Activated CD4-positive, alpha-beta T cell treated with anti-CD3 and anti-CD28 coated beads, Interleukin-2, amount 10 ng/mL, durations not matched to agents 24 days and 14 days (primary cell): ENCODE measurements around the gene SF1. TPM values are rescaled to one million over a fixed set of nuclear protein-coding genes. Genes with fewer than 3 reads are reported as not detected.

Experiments
- DNase-seq: peaks from one replicate; pipeline ENCODE4 v3.0.0; 2022
- H3K27ac Mint-ChIP-seq: one replicate; pipeline ENCODE4 v1.8.0; 2022; ENCODE audit warnings: mild to moderate bottlenecking, mixed read lengths
- H3K27me3 Mint-ChIP-seq: one replicate; pipeline ENCODE4 v1.8.0; 2022; ENCODE audit warnings: mixed read lengths
- H3K36me3 Mint-ChIP-seq: one replicate; pipeline ENCODE4 v1.8.0; 2022; ENCODE audit warnings: low read depth, mild to moderate bottlenecking, mixed read lengths
- H3K4me1 Mint-ChIP-seq: one replicate; pipeline ENCODE4 v1.8.0; 2021; ENCODE audit warnings: mixed read lengths
- H3K4me3 Mint-ChIP-seq: one replicate; pipeline ENCODE4 v1.8.0; 2022; ENCODE audit warnings: mild to moderate bottlenecking, moderate library complexity, mixed read lengths
- H3K9me3 Mint-ChIP-seq: one replicate; pipeline ENCODE4 v1.8.0; 2021; ENCODE audit warnings: mixed read lengths
- intact Hi-C: fragments of 100-400 bp; cut with micrococcal nuclease; formaldehyde crosslinking; loops from one replicate; pipeline ENCODE4 v1.15.1; 2023
- total RNA-seq: library from RNA; stranded (reverse); gene quantifications from 2 replicates; pipeline ENCODE4 v1.2.3, GENCODE V29; 2022

SF1 gene
- total RNA-seq, 1 donor from 2014 or later, result 525 TPM

GRCh38 chr11:64720167-64720566, 58.2 kb downstream of the SF1 start:
- H3K27ac Mint-ChIP-seq, result no peak overlapping the region
- intact Hi-C loops, result loop anchor here (5.0 kb wide), 1 partner anchor 168 kb away; no protein-coding TSS in a partner anchor
- peaks cover 64% of the 10 kb centered on the region for H3K27me3 Mint-ChIP-seq

GRCh38 chr11:64719406-64719805, 58.9 kb downstream of the SF1 start:
- Mint-ChIP-seq H3K27me3 (peaks cover 72% of the 10 kb centered on the region), H3K9me3 (no peaks in the 10 kb centered on the region), H3K36me3 (no peaks in the 10 kb centered on the region), H3K4me3 (no peak overlapping the region), H3K4me1 (peaks cover 9% of the 10 kb centered on the region), H3K27ac (no peak overlapping the region)
- intact Hi-C loops, result no loop called here
- no peak for DNase-seq

More at GRCh38 chr11:64720167-64720566, 58.2 kb downstream of the SF1 start:
- no peak for DNase-seq
- no peak overlapping the region for H3K4me3 Mint-ChIP-seq
- no peaks in the 10 kb centered on the region for H3K9me3 Mint-ChIP-seq
- peaks cover 13% of the 10 kb centered on the region for H3K4me1 Mint-ChIP-seq
- H3K36me3 Mint-ChIP-seq, result no peaks in the 10 kb centered on the region

- no peaks in the 10 kb centered on the region for H3K36me3 Mint-ChIP-seq
- no peak overlapping the region for H3K4me3 Mint-ChIP-seq
- peaks cover 79% of the 10 kb centered on the region for H3K27me3 Mint-ChIP-seq
- H3K27ac Mint-ChIP-seq, result no peak overlapping the region
- H3K4me1 Mint-ChIP-seq, result peaks cover 4% of the 10 kb centered on the region
- DNase-seq, result no peak
- no peaks in the 10 kb centered on the region for H3K9me3 Mint-ChIP-seq
- intact Hi-C loops, result no loop called here
These were observed 59.6 kb downstream of the SF1 start for GRCh38 chr11:64718780-64719124.

GRCh38 chr11:64718084-64718779, 60.1 kb downstream of the SF1 start:
- Mint-ChIP-seq H3K4me1 (peaks cover 2% of the 10 kb centered on the region), H3K27ac (no peak overlapping the region), H3K4me3 (no peak overlapping the region), H3K9me3 (no peaks in the 10 kb centered on the region), H3K27me3 (peaks cover 79% of the 10 kb centered on the region), H3K36me3 (no peaks in the 10 kb centered on the region)
- intact Hi-C loops, result no loop called here
- no peak for DNase-seq

GRCh38 chr11:64717268-64717578, 61.1 kb downstream of the SF1 start:
- Mint-ChIP-seq H3K27me3 (peaks cover 78% of the 10 kb centered on the region), H3K4me1 (no peaks in the 10 kb centered on the region), H3K4me3 (no peak overlapping the region), H3K27ac (no peak overlapping the region), H3K9me3 (no peaks in the 10 kb centered on the region), H3K36me3 (no peaks in the 10 kb centered on the region)
- no peak for DNase-seq
- intact Hi-C loops, result no loop called here

GRCh38 chr11:64716473-64717267, 61.7 kb downstream of the SF1 start:
- no peaks in the 10 kb centered on the region for H3K36me3 Mint-ChIP-seq
- H3K27ac Mint-ChIP-seq, result no peak overlapping the region
- H3K4me1 Mint-ChIP-seq, result peaks cover 2% of the 10 kb centered on the region
- H3K27me3 Mint-ChIP-seq, result peaks cover 78% of the 10 kb centered on the region
- no peak for DNase-seq
- H3K9me3 Mint-ChIP-seq, result no peaks in the 10 kb centered on the region
- H3K4me3 Mint-ChIP-seq, result no peak overlapping the region
- intact Hi-C loops, result no loop called here

- Mint-ChIP-seq H3K9me3 (no peaks in the 10 kb centered on the region), H3K4me3 (no peak overlapping the region), H3K4me1 (peaks cover 2% of the 10 kb centered on the region), H3K27me3 (peaks cover 77% of the 10 kb centered on the region), H3K27ac (no peak overlapping the region), H3K36me3 (no peaks in the 10 kb centered on the region)
- DNase-seq, result no peak
- intact Hi-C loops, result no loop called here
These were observed 62.4 kb downstream of the SF1 start for GRCh38 chr11:64715756-64716472.

- H3K9me3 Mint-ChIP-seq, result no peaks in the 10 kb centered on the region
- peaks cover 2% of the 10 kb centered on the region for H3K4me1 Mint-ChIP-seq
- peaks cover 77% of the 10 kb centered on the region for H3K27me3 Mint-ChIP-seq
- DNase-seq, result no peak
- intact Hi-C loops, result no loop called here
- H3K4me3 Mint-ChIP-seq, result no peak overlapping the region
- no peak overlapping the region for H3K27ac Mint-ChIP-seq
- H3K36me3 Mint-ChIP-seq, result no peaks in the 10 kb centered on the region
These were observed 63.2 kb downstream of the SF1 start for GRCh38 chr11:64715110-64715509.

GRCh38 chr11:64714666-64715065, 63.7 kb downstream of the SF1 start:
- no peak overlapping the region for H3K27ac Mint-ChIP-seq
- H3K9me3 Mint-ChIP-seq, result no peaks in the 10 kb centered on the region
- H3K4me1 Mint-ChIP-seq, result peaks cover 2% of the 10 kb centered on the region
- no peak for DNase-seq
- intact Hi-C loops, result no loop called here
- no peaks in the 10 kb centered on the region for H3K36me3 Mint-ChIP-seq
- H3K27me3 Mint-ChIP-seq, result peaks cover 77% of the 10 kb centered on the region
- no peak overlapping the region for H3K4me3 Mint-ChIP-seq

Other genes starting within 250 kb of the SF1 start
- not detected in 2 replicates for gene SLC22A11, start 222.6 kb downstream of the SF1 start, total RNA-seq
- not detected in 2 replicates for gene SLC22A12, start 187.3 kb downstream of the SF1 start, total RNA-seq
- gene NRXN2, start 55.3 kb downstream of the SF1 start, total RNA-seq, result 0.61 TPM in 1 of 2 replicates, not detected in the other
- 13.4 and 14.5 TPM in 2 replicates for gene RASGRP2, start 34.4 kb downstream of the SF1 start, total RNA-seq
- 2.4 and 3.1 TPM in 2 replicates for gene PYGM, start 18.6 kb downstream of the SF1 start, total RNA-seq
- gene MAP4K2, start 24.7 kb upstream of the SF1 start, total RNA-seq, result 63.5 and 67.3 TPM in 2 replicates
- gene MEN1, start 32.0 kb upstream of the SF1 start, total RNA-seq, result 36.7 and 39.1 TPM in 2 replicates
- gene CDC42BPG, start 66.1 kb upstream of the SF1 start, total RNA-seq, result 0.05 TPM in 2 replicates
- gene EHD1, start 100.1 kb upstream of the SF1 start, total RNA-seq, result 93.0 and 101 TPM in 2 replicates
- gene ATG2A, start 138.7 kb upstream of the SF1 start, total RNA-seq, result 22.5 and 23.1 TPM in 2 replicates
- gene PPP2R5B, start 146.1 kb upstream of the SF1 start, total RNA-seq, result 11.4 and 16.7 TPM in 2 replicates
- not detected in 2 replicates for gene GPHA2, start 157.4 kb upstream of the SF1 start, total RNA-seq
- gene MAJIN, start 193.6 kb upstream of the SF1 start, total RNA-seq, result 0.71 TPM in 1 of 2 replicates, not detected in the other
- gene BATF2, start 218.4 kb upstream of the SF1 start, total RNA-seq, result 0.09 TPM in 1 of 2 replicates, not detected in the other
- gene ARL2, start 235.6 kb upstream of the SF1 start, total RNA-seq, result 78.8 and 87.9 TPM in 2 replicates
- gene SNX15, start 248.9 kb upstream of the SF1 start, total RNA-seq, result 15.9 and 17.9 TPM in 2 replicates